ENCODE data around the gene DENND4A.
"Not testable (repeated sequence)": the region's sequence is repeated elsewhere in the genome, so short reads cannot be mapped to it uniquely, and the experiment has no call there.

Gene DENND4A

DNA sequence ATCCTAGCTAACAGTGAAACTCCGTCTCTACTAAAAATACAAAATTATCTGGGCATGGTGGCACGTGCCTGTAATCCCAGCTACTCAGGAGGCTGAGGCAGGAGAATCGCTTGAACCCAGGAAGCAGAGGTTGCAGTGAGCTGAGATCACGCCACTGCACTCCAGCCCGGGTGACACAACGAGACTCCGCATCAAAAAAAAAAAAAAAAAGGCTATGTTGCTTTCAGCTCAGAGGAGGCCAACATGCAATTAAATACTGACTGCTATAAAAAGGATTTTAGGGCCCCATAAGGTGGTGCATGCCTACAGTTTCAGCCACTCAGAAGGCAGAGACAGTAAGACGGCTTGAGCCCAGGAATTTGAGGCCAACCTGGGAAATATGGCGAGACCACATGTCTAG is 13.4 kb downstream of the DENND4A start:
- not testable (repeated sequence) for H3K4me3 ChIP-seq (ENCODE audit: low read length); H3K27me3 ChIP-seq (ENCODE audit: insufficient read depth, low read length); H3K9me3 ChIP-seq (ENCODE audit: insufficient read depth, low read depth, low read length); H3K4me1 ChIP-seq (ENCODE audit: insufficient read depth, low read length); H3K27ac ChIP-seq (ENCODE audit: low read length); H3K9ac ChIP-seq (ENCODE audit: low read depth, low read length); H3K36me3 ChIP-seq (ENCODE audit: insufficient read depth, low read depth, low read length)

GRCh38 chr15:65778269-65778668 is 13.8 kb downstream of the DENND4A start:
- no peak overlapping the region for H3K27ac ChIP-seq (ENCODE audit: low read length)
- H3K36me3 ChIP-seq (ENCODE audit: insufficient read depth, low read depth, low read length), result no peaks in the 10 kb centered on the region
- H3K4me3 ChIP-seq (ENCODE audit: low read length), result no peak overlapping the region
- H3K4me1 ChIP-seq (ENCODE audit: insufficient read depth, low read length), result no peaks in the 10 kb centered on the region
- no peaks in the 10 kb centered on the region for H3K9me3 ChIP-seq (ENCODE audit: insufficient read depth, low read depth, low read length)
- no peak overlapping the region for H3K9ac ChIP-seq (ENCODE audit: low read depth, low read length)
- H3K27me3 ChIP-seq (ENCODE audit: insufficient read depth, low read length), result no peaks in the 10 kb centered on the region

DNA sequence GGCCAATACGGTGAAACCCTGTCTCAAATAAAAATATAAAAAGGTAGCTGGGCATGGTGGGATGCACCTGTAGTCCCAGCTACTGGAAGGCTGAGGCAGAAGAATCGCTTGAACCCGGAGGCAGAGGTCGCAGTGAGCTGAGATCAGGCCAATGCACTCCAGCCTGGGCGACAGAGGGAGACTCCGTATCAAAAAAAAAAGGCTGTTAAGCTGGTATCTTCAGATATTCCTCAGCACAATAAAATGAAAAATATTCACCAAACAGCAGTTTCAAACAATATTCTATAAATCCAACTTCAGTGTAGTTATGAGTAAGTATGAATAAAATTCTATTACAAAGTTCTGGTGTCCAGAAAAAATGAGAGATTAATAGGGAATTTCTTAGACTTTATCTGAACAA is 14.2 kb downstream of the DENND4A start:
- Histone ChIP-seq H3K4me3 (ENCODE audit: low read length) (no peak overlapping the region), H3K27ac (ENCODE audit: low read length) (no peak overlapping the region), H3K4me1 (ENCODE audit: insufficient read depth, low read length) (no peaks in the 10 kb centered on the region), H3K27me3 (ENCODE audit: insufficient read depth, low read length) (no peaks in the 10 kb centered on the region), H3K36me3 (ENCODE audit: insufficient read depth, low read depth, low read length) (no peaks in the 10 kb centered on the region), H3K9ac (ENCODE audit: low read depth, low read length) (no peak overlapping the region), H3K9me3 (ENCODE audit: insufficient read depth, low read depth, low read length) (no peaks in the 10 kb centered on the region)

DNA sequence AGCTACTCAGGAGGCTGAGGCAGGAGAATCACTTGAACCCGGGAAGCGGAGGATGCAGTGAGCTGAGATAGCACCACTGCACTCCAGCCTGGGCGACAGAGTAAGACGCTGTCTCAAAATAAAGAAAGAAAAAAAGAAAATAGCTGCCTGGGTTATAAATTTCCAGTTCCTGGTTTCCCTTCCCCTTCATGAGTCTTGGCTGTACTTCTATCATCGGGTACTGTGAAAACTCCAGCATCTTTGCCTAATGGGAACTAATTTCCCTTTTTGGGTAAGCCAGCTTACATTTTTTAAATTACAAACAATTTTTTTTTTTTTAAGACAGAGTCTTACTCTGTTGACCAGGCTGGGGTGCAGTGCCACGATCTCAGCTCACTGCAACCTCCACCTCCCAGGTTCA is 15.0 kb downstream of the DENND4A start:
- Histone ChIP-seq H3K4me1 (ENCODE audit: insufficient read depth, low read length) (no peaks in the 10 kb centered on the region), H3K36me3 (ENCODE audit: insufficient read depth, low read depth, low read length) (no peaks in the 10 kb centered on the region), H3K9ac (ENCODE audit: low read depth, low read length) (no peak overlapping the region), H3K27me3 (ENCODE audit: insufficient read depth, low read length) (no peaks in the 10 kb centered on the region), H3K27ac (ENCODE audit: low read length) (no peak overlapping the region), H3K4me3 (ENCODE audit: low read length) (no peak overlapping the region), H3K9me3 (ENCODE audit: insufficient read depth, low read depth, low read length) (no peaks in the 10 kb centered on the region)

GRCh38 chr15:65773386-65774111 is 18.5 kb downstream of the DENND4A start:
- H3K36me3 ChIP-seq (ENCODE audit: insufficient read depth, low read depth, low read length), result no peaks in the 10 kb centered on the region
- no peak overlapping the region for H3K9ac ChIP-seq (ENCODE audit: low read depth, low read length)
- no peaks in the 10 kb centered on the region for H3K27me3 ChIP-seq (ENCODE audit: insufficient read depth, low read length)
- H3K4me1 ChIP-seq (ENCODE audit: insufficient read depth, low read length), result peaks cover 10% of the 10 kb centered on the region; the same call in 1 of the 2 replicates
- H3K9me3 ChIP-seq (ENCODE audit: insufficient read depth, low read depth, low read length), result no peaks in the 10 kb centered on the region
- no peak overlapping the region for H3K27ac ChIP-seq (ENCODE audit: low read length)
- no peak overlapping the region for H3K4me3 ChIP-seq (ENCODE audit: low read length)

DNA sequence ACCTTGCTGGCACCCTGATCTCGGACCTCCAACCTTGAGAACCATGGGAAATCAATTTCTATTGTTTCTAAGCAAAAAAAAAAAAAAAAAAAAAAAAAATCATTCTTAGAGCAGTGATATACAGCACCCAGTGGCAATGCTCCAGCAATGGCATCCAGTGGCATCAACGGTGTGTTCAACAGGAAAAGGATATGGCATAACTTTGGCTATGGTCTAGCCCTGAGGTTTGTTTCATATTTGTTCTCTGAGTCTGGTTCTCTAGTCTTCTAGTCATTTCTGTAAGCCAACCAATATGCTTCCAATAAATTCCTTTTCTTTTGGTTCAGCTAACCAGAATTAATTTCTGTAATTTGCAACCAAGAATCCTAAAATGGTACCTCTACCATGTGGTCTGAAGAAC is 19.2 kb downstream of the DENND4A start:
- Histone ChIP-seq H3K27me3 (ENCODE audit: insufficient read depth, low read length) (no peaks in the 10 kb centered on the region), H3K4me3 (ENCODE audit: low read length) (no peak overlapping the region), H3K9me3 (ENCODE audit: insufficient read depth, low read depth, low read length) (no peaks in the 10 kb centered on the region), H3K9ac (ENCODE audit: low read depth, low read length) (no peak overlapping the region), H3K27ac (ENCODE audit: low read length) (no peak overlapping the region), H3K36me3 (ENCODE audit: insufficient read depth, low read depth, low read length) (no peaks in the 10 kb centered on the region), H3K4me1 (ENCODE audit: insufficient read depth, low read length) (peaks cover 10% of the 10 kb centered on the region; the same call in 1 of the 2 replicates)

DNA sequence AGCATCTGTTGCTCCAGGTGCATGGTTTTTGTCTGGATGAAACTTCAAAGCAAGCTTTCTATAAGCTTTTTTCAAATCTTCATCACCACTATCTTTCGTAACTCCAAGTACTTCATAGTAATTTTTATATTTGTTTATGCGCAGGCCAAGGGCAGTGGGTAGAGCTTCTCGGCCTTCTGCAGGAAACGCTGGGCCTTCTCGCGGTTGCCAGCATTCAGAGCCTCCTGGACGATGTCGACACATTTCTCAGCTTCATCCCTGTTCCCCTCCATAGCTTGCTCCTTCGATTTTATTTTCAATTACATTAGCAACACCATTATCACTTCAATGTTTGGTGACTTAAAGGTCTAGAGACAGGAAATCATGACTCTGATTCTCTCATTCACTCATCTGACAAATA is 20.2 kb downstream of the DENND4A start:
- H3K9ac ChIP-seq (ENCODE audit: low read depth, low read length), result no peak overlapping the region
- no peak overlapping the region for H3K4me3 ChIP-seq (ENCODE audit: low read length)
- no peaks in the 10 kb centered on the region for H3K27me3 ChIP-seq (ENCODE audit: insufficient read depth, low read length)
- no peaks in the 10 kb centered on the region for H3K9me3 ChIP-seq (ENCODE audit: insufficient read depth, low read depth, low read length)
- H3K36me3 ChIP-seq (ENCODE audit: insufficient read depth, low read depth, low read length), result no peaks in the 10 kb centered on the region
- H3K4me1 ChIP-seq (ENCODE audit: insufficient read depth, low read length), result peaks cover 10% of the 10 kb centered on the region; the same call in 1 of the 2 replicates
- no peak overlapping the region for H3K27ac ChIP-seq (ENCODE audit: low read length)

GRCh38 chr15:65769482-65769881 is 22.6 kb downstream of the DENND4A start:
- Histone ChIP-seq H3K36me3 (ENCODE audit: insufficient read depth, low read depth, low read length) (no peaks in the 10 kb centered on the region), H3K27ac (ENCODE audit: low read length) (no peak overlapping the region), H3K4me1 (ENCODE audit: insufficient read depth, low read length) (peaks cover 10% of the 10 kb centered on the region; the same call in 1 of the 2 replicates), H3K4me3 (ENCODE audit: low read length) (no peak overlapping the region), H3K9me3 (ENCODE audit: insufficient read depth, low read depth, low read length) (no peaks in the 10 kb centered on the region), H3K9ac (ENCODE audit: low read depth, low read length) (no peak overlapping the region; the same call in 1 of the 2 replicates), H3K27me3 (ENCODE audit: insufficient read depth, low read length) (no peaks in the 10 kb centered on the region)

- H3K9me3 ChIP-seq (ENCODE audit: insufficient read depth, low read depth, low read length), result no peaks in the 10 kb centered on the region
- no peak overlapping the region for H3K4me3 ChIP-seq (ENCODE audit: low read length)
Observed at GRCh38 chr15:65767895-65768294, 24.2 kb downstream of the DENND4A start.

GRCh38 chr15:65767264-65767595 is 24.9 kb downstream of the DENND4A start:
- Histone ChIP-seq H3K9ac (ENCODE audit: low read depth, low read length) (no peak overlapping the region), H3K4me1 (ENCODE audit: insufficient read depth, low read length) (peaks cover 10% of the 10 kb centered on the region; the same call in 1 of the 2 replicates), H3K27me3 (ENCODE audit: insufficient read depth, low read length) (no peaks in the 10 kb centered on the region), H3K9me3 (ENCODE audit: insufficient read depth, low read depth, low read length) (no peaks in the 10 kb centered on the region), H3K36me3 (ENCODE audit: insufficient read depth, low read depth, low read length) (no peaks in the 10 kb centered on the region), H3K4me3 (ENCODE audit: low read length) (no peak overlapping the region), H3K27ac (ENCODE audit: low read length) (no peak overlapping the region)

More at GRCh38 chr15:65767895-65768294, 24.2 kb downstream of the DENND4A start:
- H3K36me3 ChIP-seq (ENCODE audit: insufficient read depth, low read depth, low read length), result no peaks in the 10 kb centered on the region
- H3K27me3 ChIP-seq (ENCODE audit: insufficient read depth, low read length), result no peaks in the 10 kb centered on the region
- no peak overlapping the region for H3K27ac ChIP-seq (ENCODE audit: low read length)
- H3K4me1 ChIP-seq (ENCODE audit: insufficient read depth, low read length), result peaks cover 10% of the 10 kb centered on the region; the same call in 1 of the 2 replicates
- no peak overlapping the region for H3K9ac ChIP-seq (ENCODE audit: low read depth, low read length)

DNA sequence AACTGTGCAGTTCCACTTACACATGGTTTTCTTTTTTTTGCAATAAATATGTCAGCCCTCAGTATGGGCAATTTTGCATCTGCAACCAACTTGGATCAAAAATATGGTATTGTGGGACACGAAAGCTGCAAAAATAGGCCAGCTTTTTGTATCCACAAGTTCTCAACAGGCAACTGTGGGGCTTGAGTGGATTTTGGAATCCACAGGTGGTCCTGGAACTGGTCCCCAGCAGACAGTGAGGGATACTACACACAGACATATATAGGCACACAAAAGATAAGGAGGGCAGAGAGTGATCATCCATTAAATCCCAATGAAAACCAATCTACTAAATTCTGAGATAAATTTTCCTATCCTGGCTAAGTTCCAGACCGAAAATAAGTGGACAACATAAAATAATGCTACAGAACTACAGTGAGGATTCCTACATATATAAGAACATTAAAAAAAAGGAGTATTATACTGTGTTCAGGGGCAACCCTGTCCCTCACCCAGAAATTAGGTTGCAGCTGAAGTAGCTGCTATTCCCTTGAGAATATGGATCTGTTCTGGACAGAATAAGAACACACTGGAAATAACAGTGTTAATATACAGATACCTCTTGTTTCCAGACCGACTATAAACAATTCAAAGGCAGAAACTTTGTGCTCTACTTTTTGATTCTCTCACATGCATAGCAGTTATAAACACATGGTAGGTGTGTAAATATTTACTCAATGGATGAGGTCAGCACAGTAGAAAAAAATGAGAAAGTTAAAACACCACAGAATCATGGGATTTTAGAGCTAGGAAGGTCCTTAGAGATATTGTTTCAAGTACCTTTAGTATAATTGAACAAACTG is 25.4 kb downstream of the DENND4A start:
- Histone ChIP-seq H3K9ac (ENCODE audit: low read depth, low read length) (no peak overlapping the region), H3K27ac (ENCODE audit: low read length) (no peak overlapping the region), H3K36me3 (ENCODE audit: insufficient read depth, low read depth, low read length) (no peaks in the 10 kb centered on the region), H3K4me3 (ENCODE audit: low read length) (no peak overlapping the region), H3K27me3 (ENCODE audit: insufficient read depth, low read length) (no peaks in the 10 kb centered on the region), H3K9me3 (ENCODE audit: insufficient read depth, low read depth, low read length) (no peaks in the 10 kb centered on the region), H3K4me1 (ENCODE audit: insufficient read depth, low read length) (peaks cover 10% of the 10 kb centered on the region; the same call in 1 of the 2 replicates)

GRCh38 chr15:65765106-65765505 is 27.0 kb downstream of the DENND4A start:
- H3K9ac ChIP-seq (ENCODE audit: low read depth, low read length), result no peak overlapping the region
- H3K27me3 ChIP-seq (ENCODE audit: insufficient read depth, low read length), result no peaks in the 10 kb centered on the region
- H3K4me3 ChIP-seq (ENCODE audit: low read length), result no peak overlapping the region
- H3K9me3 ChIP-seq (ENCODE audit: insufficient read depth, low read depth, low read length), result no peaks in the 10 kb centered on the region
- peaks cover 10% of the 10 kb centered on the region; the same call in 1 of the 2 replicates for H3K4me1 ChIP-seq (ENCODE audit: insufficient read depth, low read length)
- H3K27ac ChIP-seq (ENCODE audit: low read length), result no peak overlapping the region
- no peaks in the 10 kb centered on the region for H3K36me3 ChIP-seq (ENCODE audit: insufficient read depth, low read depth, low read length)
